ENCODE results near the gene CPA4.
"Not testable (repeated sequence)": the region's sequence is repeated elsewhere in the genome, so short reads cannot be mapped to it uniquely, and the experiment has no call there.

The CPA4 gene, protein sequence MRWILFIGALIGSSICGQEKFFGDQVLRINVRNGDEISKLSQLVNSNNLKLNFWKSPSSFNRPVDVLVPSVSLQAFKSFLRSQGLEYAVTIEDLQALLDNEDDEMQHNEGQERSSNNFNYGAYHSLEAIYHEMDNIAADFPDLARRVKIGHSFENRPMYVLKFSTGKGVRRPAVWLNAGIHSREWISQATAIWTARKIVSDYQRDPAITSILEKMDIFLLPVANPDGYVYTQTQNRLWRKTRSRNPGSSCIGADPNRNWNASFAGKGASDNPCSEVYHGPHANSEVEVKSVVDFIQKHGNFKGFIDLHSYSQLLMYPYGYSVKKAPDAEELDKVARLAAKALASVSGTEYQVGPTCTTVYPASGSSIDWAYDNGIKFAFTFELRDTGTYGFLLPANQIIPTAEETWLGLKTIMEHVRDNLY

DNA sequence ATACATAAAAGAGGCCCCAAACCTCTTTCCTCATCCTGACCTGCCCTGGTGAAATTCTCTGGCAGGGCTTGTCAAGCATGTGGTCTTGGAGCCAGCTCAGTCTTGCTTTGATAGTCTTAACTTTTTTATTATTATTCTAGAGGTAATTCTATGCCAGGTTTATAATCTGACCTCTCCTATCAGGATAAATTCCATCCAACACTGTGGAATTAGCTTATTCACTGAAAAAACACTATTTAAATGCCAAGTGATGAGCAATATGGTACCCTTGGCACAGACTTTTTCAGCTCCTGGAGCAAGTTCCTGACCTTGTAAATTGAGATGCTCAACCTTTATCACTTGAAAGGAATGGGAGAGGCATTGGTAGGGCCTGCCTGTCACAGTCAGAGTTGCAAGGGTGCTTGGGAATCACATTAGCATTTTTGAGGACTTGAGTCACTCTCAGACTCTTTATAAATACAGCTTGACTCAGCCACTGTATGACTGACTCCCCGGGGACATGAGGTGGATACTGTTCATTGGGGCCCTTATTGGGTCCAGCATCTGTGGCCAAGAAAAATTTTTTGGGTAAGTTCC is at the start of gene CPA4:
Gene CPA4 (plus strand): TSS at position 480 of the 576 bp plus-strand sequence. CDS start 20 bp downstream, at position 500.
- in situ Hi-C loops (cut with MboI; ENCODE audit: low pct_unique_long_range_greater_than_20kb, low sequenced_read_pairs, unreplicated experiment), result no loop called here
- no peak for DNase-seq (ENCODE audit: low spot score)
- TF ChIP-seq, protein P1, sequence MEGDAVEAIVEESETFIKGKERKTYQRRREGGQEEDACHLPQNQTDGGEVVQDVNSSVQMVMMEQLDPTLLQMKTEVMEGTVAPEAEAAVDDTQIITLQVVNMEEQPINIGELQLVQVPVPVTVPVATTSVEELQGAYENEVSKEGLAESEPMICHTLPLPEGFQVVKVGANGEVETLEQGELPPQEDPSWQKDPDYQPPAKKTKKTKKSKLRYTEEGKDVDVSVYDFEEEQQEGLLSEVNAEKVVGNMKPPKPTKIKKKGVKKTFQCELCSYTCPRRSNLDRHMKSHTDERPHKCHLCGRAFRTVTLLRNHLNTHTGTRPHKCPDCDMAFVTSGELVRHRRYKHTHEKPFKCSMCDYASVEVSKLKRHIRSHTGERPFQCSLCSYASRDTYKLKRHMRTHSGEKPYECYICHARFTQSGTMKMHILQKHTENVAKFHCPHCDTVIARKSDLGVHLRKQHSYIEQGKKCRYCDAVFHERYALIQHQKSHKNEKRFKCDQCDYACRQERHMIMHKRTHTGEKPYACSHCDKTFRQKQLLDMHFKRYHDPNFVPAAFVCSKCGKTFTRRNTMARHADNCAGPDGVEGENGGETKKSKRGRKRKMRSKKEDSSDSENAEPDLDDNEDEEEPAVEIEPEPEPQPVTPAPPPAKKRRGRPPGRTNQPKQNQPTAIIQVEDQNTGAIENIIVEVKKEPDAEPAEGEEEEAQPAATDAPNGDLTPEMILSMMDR (IDR thresholded peaks at IDR 0.05; ENCODE audit: extremely low read depth, insufficient read depth, missing control alignments), result no peak

GRCh38 chr7:130243486-130243885 is 49.5 kb upstream of the CPA4 start:
- DNase-seq (ENCODE audit: low spot score); in situ Hi-C loops (cut with MboI; ENCODE audit: low pct_unique_long_range_greater_than_20kb, low sequenced_read_pairs, unreplicated experiment): not testable (repeated sequence)

DNA sequence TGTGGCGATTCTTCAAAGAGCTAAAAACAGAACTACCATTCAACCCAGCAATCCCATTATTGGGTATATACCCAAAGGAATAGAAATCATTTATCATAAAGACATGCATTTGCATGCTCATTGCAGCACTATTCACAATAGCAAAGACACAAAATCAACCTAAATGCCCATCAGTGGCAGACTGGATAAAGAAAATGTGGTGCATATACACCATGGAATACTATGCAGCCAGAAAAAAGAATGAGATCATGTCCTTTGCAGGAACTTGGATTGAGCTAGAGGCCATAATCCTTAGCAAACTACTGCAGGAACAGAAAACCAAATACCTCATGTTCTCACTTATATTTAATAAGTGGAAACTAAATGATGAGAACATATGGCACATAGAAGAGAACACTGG is 46.5 kb upstream of the CPA4 start:
- in situ Hi-C loops (cut with MboI; ENCODE audit: low pct_unique_long_range_greater_than_20kb, low sequenced_read_pairs, unreplicated experiment); DNase-seq (ENCODE audit: low spot score): not testable (repeated sequence)

- in situ Hi-C loops (cut with MboI; ENCODE audit: low pct_unique_long_range_greater_than_20kb, low sequenced_read_pairs, unreplicated experiment), result not testable (repeated sequence)
These were observed 44.1 kb upstream of the CPA4 start for GRCh38 chr7:130248842-130249241.

DNA sequence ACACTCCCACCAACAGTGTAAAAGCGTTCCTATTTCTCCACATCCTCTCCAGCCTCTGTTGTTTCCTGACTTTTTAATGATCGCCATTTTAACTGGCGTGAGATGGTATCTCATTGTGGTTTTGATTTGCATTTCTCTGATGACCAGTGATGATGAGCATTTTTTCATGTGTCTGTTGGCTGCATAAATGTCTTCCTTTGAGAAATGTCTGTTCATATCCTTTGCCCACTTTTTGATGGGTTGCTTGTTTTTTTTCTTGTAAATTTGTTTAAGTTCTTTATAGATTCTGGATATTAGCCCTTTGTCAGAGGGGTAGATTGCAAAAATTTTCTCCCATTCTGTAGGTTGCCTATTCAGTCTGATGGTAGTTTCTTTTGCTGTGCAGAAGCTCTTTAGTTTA is 43.3 kb upstream of the CPA4 start:
- in situ Hi-C loops (cut with MboI; ENCODE audit: low pct_unique_long_range_greater_than_20kb, low sequenced_read_pairs, unreplicated experiment); DNase-seq (ENCODE audit: low spot score): not testable (repeated sequence)

More at GRCh38 chr7:130248842-130249241, 44.1 kb upstream of the CPA4 start:
- DNase-seq (ENCODE audit: low spot score), result not testable (repeated sequence)

DNA sequence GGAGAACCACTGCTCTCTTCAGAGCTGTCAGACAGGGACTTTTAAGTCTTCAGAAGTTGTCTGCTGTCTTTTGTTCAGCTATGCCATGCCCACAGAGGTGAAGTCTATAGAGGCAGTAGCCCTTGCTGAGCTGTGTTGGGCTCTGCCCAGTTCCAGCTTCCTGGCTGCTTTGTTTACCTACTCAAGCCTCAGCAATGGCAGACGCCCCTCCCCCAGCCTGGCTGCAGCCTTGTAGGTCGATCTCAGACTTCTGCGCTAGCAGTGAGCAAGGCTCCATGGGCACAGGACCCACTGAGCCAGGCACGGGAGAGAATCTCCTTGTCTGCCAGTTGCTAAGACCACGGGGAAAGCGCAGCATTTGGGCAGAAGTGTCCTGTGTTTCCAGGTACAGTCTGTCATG is 38.4 kb upstream of the CPA4 start:
- in situ Hi-C loops (cut with MboI; ENCODE audit: low pct_unique_long_range_greater_than_20kb, low sequenced_read_pairs, unreplicated experiment), result no loop called here
- no peak for DNase-seq (ENCODE audit: low spot score)
- TF ChIP-seq, protein P1 (IDR thresholded peaks at IDR 0.05; ENCODE audit: extremely low read depth, insufficient read depth, missing control alignments), result no peak

GRCh38 chr7:130256704-130257103 is 36.3 kb upstream of the CPA4 start:
- no peak for DNase-seq (ENCODE audit: low spot score)
- TF ChIP-seq, protein P1 (IDR thresholded peaks at IDR 0.05; ENCODE audit: extremely low read depth, insufficient read depth, missing control alignments), result no peak
- in situ Hi-C loops (cut with MboI; ENCODE audit: low pct_unique_long_range_greater_than_20kb, low sequenced_read_pairs, unreplicated experiment), result no loop called here

DNA sequence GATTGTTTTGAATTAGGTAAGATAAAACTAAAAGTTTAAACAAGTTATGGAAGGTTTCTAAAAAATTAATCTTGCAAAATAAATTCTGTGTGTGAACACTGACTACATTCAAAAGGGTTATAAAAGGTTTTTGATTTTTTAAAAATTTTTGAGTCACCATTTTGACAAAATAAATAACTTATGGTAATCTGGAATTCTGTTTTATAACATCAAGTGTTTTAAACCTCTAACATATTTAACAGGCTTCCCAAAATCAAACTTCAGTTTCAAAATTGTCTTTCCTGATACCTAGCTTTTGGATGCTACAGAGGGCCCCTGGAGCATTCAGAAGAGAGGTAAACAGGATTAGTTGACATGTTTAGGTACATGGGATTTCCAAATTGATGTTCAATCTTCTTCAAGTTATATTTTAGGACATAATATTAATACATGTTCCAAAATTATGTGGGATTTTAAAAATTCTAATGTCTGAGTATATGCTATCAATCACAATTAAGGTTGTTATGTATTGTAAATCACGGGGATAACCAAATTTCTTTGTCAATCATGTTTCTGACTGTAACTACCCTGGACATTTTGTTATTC is 34.4 kb upstream of the CPA4 start:
- no peak for DNase-seq (ENCODE audit: low spot score)
- TF ChIP-seq, protein P1 (IDR thresholded peaks at IDR 0.05; ENCODE audit: extremely low read depth, insufficient read depth, missing control alignments), result no peak
- in situ Hi-C loops (cut with MboI; ENCODE audit: low pct_unique_long_range_greater_than_20kb, low sequenced_read_pairs, unreplicated experiment), result no loop called here
